Measurements from ENCODE around the gene TM4SF4.

DNA sequence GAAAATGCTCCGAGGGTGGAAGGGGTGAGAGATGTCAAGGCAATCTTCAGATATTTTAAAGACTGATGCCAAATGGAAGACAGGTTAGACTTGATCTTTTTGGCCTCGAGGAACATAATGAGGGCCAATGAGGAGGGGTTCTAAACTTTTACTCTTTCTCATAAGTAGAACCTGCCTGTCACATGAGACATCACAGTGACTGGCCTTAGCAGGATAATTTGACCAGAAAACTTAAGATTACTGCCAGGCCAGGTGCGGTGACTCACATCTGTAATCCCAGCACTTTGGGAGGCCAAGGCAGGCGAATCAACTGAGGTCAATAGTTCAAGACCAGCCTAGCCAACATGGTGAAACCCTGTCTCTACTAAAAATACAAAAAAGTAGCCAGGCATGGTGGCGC is 12.2 kb downstream of the TM4SF4 start:
- TF ChIP-seq, protein P1, sequence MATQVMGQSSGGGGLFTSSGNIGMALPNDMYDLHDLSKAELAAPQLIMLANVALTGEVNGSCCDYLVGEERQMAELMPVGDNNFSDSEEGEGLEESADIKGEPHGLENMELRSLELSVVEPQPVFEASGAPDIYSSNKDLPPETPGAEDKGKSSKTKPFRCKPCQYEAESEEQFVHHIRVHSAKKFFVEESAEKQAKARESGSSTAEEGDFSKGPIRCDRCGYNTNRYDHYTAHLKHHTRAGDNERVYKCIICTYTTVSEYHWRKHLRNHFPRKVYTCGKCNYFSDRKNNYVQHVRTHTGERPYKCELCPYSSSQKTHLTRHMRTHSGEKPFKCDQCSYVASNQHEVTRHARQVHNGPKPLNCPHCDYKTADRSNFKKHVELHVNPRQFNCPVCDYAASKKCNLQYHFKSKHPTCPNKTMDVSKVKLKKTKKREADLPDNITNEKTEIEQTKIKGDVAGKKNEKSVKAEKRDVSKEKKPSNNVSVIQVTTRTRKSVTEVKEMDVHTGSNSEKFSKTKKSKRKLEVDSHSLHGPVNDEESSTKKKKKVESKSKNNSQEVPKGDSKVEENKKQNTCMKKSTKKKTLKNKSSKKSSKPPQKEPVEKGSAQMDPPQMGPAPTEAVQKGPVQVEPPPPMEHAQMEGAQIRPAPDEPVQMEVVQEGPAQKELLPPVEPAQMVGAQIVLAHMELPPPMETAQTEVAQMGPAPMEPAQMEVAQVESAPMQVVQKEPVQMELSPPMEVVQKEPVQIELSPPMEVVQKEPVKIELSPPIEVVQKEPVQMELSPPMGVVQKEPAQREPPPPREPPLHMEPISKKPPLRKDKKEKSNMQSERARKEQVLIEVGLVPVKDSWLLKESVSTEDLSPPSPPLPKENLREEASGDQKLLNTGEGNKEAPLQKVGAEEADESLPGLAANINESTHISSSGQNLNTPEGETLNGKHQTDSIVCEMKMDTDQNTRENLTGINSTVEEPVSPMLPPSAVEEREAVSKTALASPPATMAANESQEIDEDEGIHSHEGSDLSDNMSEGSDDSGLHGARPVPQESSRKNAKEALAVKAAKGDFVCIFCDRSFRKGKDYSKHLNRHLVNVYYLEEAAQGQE (IDR thresholded peaks at IDR 0.05): no peak
- TF ChIP-seq, protein P2, sequence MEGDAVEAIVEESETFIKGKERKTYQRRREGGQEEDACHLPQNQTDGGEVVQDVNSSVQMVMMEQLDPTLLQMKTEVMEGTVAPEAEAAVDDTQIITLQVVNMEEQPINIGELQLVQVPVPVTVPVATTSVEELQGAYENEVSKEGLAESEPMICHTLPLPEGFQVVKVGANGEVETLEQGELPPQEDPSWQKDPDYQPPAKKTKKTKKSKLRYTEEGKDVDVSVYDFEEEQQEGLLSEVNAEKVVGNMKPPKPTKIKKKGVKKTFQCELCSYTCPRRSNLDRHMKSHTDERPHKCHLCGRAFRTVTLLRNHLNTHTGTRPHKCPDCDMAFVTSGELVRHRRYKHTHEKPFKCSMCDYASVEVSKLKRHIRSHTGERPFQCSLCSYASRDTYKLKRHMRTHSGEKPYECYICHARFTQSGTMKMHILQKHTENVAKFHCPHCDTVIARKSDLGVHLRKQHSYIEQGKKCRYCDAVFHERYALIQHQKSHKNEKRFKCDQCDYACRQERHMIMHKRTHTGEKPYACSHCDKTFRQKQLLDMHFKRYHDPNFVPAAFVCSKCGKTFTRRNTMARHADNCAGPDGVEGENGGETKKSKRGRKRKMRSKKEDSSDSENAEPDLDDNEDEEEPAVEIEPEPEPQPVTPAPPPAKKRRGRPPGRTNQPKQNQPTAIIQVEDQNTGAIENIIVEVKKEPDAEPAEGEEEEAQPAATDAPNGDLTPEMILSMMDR (IDR thresholded peaks at IDR 0.05; ENCODE audit: low read depth, low read length, missing input control): no peak
- TF ChIP-seq RAD21 (IDR thresholded peaks at IDR 0.05) (no peak), JUND (IDR thresholded peaks at IDR 0.05) (no peak), TAF1 (conservative IDR thresholded peaks at IDR 0.05) (no peak)

All from liver (tissue), 3 donors.